PC-3 (cell line): ENCODE data around the gene WDFY4.

Experiments
- CTCF ChIP-seq: fragments of 300-600 bp; sonication (generic); conservative IDR thresholded peaks from 2 replicates; pipeline ENCODE4 v1.5.1; 2017; ENCODE audit warnings: antibody characterized with exemption, low read depth, mild to moderate bottlenecking, low read length
- EZH2 ChIP-seq: fragments of 300-600 bp; sonication (generic); IDR thresholded peaks from one replicate; pipeline ENCODE4 v1.6.1; 2017; ENCODE audit warnings: antibody characterized with exemption, mild to moderate bottlenecking, low read length; ENCODE audit not compliant: unreplicated experiment
- EZH2phosphoT487 ChIP-seq: fragments of 300-600 bp; sonication (generic); IDR thresholded peaks from 2 replicates; pipeline ENCODE4 v1.6.1; 2018; ENCODE audit warnings: mild to moderate bottlenecking, antibody characterized with exemption, low read length, borderline replicate concordance

GRCh38 chr10:48818861-48819520, 134.3 kb downstream of the WDFY4 start:
- TF ChIP-seq CTCF, result no peak
- TF ChIP-seq EZH2phosphoT487, result no peak
- TF ChIP-seq EZH2, result no peak
